NCI-H226 (cell line): Measurements from ENCODE around the gene TMEM120A.

ENCODE experiments used
- DNase-seq: peaks from one replicate; pipeline ENCODE4 v3.0.0-alpha.2; 2015

Gene TMEM120A

DNA sequence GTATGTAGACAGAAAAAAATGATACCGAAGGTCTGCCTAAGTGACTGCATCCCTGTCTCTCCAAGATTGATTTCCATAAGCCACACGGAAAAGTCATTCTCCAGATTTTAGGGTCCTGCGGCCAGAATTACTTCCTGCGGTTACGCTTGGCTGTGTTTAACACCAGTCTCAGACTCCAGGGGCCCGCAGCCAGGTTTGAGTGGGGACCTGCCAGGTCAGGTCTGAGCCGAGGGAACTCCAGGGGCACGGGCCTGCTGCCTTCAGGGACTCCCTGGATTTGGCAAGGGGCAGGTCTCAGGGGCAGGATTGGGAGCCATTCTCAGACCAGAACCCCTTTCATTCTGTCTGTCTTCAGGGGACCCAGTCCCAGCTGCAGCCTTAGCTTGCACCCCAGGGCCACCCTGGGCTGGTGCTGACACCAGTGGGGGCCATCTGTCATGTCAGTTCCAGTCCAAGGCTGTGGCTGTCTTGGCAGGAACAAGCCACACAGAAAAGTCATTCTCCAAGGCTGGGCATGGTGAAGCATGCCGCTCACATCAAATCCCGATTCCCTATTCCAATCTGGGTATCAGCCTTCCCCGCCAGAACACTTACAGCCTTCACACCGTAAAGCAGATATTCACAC, 39.0 kb downstream of the TMEM120A start:
- DNase-seq = no peak

- no peak for DNase-seq
Measured at GRCh38 chr7:75953931-75954330, 40.5 kb downstream of the TMEM120A start.

DNA sequence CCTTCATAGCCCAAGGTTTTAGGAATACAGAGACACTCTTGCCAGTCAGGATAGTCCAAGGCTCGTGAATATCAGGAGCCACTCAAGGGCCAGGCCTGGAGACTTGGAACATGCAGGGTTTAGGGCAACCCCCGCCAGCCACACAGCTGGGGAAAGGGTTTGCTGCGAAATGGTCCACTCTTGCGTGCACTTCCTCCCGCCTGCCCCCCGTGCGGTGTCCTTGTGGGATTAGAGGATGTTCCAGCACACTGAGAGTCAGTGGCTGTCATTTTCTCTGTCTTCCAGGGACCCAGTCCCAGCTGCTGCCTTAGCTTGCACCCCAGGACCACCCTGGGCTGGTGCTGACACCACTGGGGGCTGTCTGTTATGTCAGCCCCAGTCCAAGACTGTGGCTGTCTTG, 41.0 kb downstream of the TMEM120A start:
- DNase-seq = no peak

GRCh38 chr7:75951506-75951905, 42.9 kb downstream of the TMEM120A start:
- DNase-seq = peak; percentile 12

GRCh38 chr7:75950111-75950681, 44.2 kb downstream of the TMEM120A start:
- DNase-seq = no peak

- no peak for DNase-seq
Measured at GRCh38 chr7:75948179-75948578, 46.2 kb downstream of the TMEM120A start.

DNA sequence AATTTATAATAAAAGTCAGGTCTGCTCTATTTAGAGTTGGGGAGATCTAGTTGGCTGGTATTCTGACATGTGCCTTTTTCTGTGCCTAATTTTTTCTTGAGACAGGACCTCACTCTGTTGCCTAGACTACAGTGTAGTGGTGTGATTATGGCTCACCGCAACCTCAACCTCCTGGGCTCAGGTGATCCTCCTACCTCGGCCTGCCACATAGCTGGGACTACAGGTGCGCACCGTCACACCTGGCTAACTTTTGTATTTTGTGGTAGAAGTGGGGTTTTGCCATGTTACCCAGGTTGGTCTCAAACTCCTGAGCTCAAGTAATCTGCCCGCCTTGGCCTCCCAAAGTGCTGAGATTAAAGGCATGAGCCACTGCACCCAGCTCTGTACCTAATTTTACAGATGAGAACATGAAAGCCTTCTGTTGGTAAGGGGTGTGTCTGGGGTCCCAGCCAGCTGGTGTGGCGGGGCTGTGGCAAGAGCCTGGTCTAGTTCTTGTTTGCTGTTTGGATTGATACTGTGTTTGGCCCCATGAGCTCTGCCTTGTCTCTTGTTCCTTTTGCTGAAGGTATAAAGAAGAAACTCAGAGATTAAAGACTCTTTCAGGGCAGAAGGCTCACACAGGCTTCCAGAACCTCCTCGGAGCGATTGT, 48.1 kb downstream of the TMEM120A start:
- DNase-seq = no peak

GRCh38 chr7:75945297-75946168, 48.9 kb downstream of the TMEM120A start:
- DNase-seq = peak; percentile 92

GRCh38 chr7:75944507-75944906, 49.9 kb downstream of the TMEM120A start:
- DNase-seq = no peak

- DNase-seq = peak; percentile 61
Measured at GRCh38 chr7:75943864-75944263, 50.5 kb downstream of the TMEM120A start.

GRCh38 chr7:75938921-75939320, 55.5 kb downstream of the TMEM120A start:
- no peak for DNase-seq

DNA sequence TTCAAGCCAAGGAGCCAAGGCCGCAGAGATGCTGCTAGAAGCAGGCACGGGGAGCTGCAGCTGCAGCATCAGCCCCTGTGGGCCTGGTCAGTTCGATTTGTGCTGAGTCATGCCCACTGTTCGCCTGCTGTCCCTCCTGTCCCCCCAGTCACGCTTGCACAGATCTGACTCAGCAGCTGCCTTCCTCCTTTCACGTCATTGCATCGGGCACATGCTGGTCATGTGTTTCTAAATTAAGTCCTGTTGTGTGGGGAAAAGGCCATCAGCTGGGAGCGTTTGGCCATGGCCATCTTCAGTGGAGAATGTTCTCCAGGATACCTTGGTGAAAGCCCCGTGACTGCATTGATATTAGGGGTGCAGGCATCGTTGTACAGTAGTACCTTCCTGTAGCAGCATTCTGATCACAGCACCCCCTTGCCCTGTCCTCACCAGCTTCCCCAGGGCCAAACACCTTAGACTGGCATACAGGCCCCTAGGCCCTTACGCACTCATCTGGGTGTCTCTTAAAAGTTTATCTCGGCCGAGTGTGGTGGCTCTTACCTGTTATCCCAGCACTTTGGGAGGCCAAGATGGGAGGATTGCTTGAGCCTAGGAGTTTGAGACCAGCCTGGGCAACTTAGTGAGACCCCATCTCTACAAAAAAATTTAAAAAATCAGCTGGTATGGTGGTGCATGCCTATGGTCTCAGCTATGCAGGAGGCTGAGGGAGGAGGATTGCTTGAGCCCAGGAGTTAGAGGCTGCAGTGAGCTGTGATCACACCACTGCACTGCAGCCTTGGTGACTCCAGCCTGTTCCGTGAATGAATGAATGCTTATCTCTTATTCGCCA, 56.2 kb downstream of the TMEM120A start:
- DNase-seq = no peak
